Osteocyte (in vitro differentiated cells): ENCODE measurements around the gene ATXN1. TPM values are rescaled to one million over a fixed set of nuclear protein-coding genes. Genes with fewer than 3 reads are reported as not detected.
A peak's percentile ranks its signal among the peaks of the same experiment; 100 is the strongest.

Experiments
- DNase-seq: peaks from one replicate; pipeline ENCODE4 v3.0.0; 2021; ENCODE audit warnings: mixed read lengths; ENCODE audit not compliant: unreplicated experiment; ENCODE audit errors: extremely low spot score
- H3K27ac Mint-ChIP-seq: one replicate; pipeline ENCODE4 v1.8.0; 2021; ENCODE audit warnings: mild to moderate bottlenecking, mixed read lengths; ENCODE audit not compliant: unreplicated experiment
- H3K27me3 Mint-ChIP-seq: one replicate; pipeline ENCODE4 v1.8.0; 2021; ENCODE audit warnings: mixed read lengths; ENCODE audit not compliant: unreplicated experiment
- H3K36me3 Mint-ChIP-seq: one replicate; pipeline ENCODE4 v1.8.0; 2021; ENCODE audit warnings: mixed read lengths; ENCODE audit not compliant: unreplicated experiment
- H3K4me1 Mint-ChIP-seq: one replicate; pipeline ENCODE4 v1.8.0; 2021; ENCODE audit warnings: mixed read lengths; ENCODE audit not compliant: unreplicated experiment
- H3K4me3 Mint-ChIP-seq: one replicate; pipeline ENCODE4 v1.8.0; 2021; ENCODE audit warnings: mild to moderate bottlenecking, moderate library complexity, mixed read lengths; ENCODE audit not compliant: unreplicated experiment
- H3K9me3 Mint-ChIP-seq: one replicate; pipeline ENCODE4 v1.8.0; 2021; ENCODE audit warnings: mixed read lengths; ENCODE audit not compliant: unreplicated experiment
- total RNA-seq: library from RNA; stranded (reverse); gene quantifications from 2 replicates; pipeline ENCODE4 v1.2.1, GENCODE V29; 2021
- TF ChIP-seq, protein P1 (sequence below): fragments of 200-600 bp; sonication (generic); IDR thresholded peaks from 2 replicates; pipeline ENCODE4 v1.5.0; 2021; ENCODE audit warnings: antibody characterized with exemption, mild to moderate bottlenecking, moderate library complexity

ATXN1 gene
- total RNA-seq, 1 donor from 2014 or later = 54.4 TPM

DNA sequence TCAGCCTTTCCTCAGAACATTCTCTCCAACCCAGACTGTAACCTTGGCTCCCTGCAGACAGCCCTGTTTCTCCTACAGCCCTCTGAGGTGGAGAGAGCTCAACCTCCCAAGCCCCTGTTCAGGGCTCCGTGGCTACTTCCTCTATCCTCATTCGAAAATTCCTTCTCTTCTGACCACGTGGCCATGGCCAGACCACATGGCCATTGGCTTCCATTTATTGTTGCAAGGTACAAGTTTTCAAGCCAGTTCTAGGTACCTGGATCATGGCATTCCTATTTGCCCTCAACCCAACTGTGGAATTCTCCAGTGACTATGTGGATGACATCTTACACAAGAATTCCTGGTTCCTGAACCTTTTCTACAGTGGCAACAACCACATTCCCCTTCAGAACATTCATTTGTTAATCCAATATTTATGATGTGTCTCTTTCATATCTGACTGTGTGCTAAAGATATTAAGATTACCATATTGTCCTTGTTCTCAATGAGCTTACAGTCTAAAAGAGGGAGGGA, 361.0 kb downstream of the ATXN1 start:
- TF ChIP-seq, protein P1, sequence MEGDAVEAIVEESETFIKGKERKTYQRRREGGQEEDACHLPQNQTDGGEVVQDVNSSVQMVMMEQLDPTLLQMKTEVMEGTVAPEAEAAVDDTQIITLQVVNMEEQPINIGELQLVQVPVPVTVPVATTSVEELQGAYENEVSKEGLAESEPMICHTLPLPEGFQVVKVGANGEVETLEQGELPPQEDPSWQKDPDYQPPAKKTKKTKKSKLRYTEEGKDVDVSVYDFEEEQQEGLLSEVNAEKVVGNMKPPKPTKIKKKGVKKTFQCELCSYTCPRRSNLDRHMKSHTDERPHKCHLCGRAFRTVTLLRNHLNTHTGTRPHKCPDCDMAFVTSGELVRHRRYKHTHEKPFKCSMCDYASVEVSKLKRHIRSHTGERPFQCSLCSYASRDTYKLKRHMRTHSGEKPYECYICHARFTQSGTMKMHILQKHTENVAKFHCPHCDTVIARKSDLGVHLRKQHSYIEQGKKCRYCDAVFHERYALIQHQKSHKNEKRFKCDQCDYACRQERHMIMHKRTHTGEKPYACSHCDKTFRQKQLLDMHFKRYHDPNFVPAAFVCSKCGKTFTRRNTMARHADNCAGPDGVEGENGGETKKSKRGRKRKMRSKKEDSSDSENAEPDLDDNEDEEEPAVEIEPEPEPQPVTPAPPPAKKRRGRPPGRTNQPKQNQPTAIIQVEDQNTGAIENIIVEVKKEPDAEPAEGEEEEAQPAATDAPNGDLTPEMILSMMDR = no peak
- Mint-ChIP-seq H3K4me3 (no peak overlapping the region), H3K9me3 (no peaks in the 10 kb centered on the region), H3K4me1 (peaks cover 85% of the 10 kb centered on the region), H3K27me3 (no peaks in the 10 kb centered on the region), H3K36me3 (no peaks in the 10 kb centered on the region), H3K27ac (peak overlapping the region; percentile 96)
- DNase-seq = no peak

DNA sequence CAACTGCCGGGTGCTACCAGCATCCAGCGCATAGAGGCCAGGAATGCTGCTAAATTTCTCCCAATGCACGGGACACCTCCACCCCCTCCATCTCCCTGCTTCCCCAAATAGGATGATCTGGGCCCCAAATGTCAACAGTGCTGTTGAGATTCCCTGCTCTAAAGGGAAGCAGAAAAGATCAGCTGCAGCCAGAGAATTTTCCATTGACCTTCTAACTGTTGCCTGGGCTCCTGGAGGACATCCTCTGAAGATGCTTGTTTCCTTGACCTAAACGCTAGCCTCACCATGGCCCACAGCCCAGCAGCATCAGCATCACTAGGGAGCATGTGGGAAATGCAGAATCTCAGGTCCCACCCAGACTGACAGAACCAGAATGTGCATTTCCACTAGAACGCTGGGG, 361.6 kb downstream of the ATXN1 start:
- no peak for DNase-seq
- peaks cover 79% of the 10 kb centered on the region for H3K4me1 Mint-ChIP-seq
- no peaks in the 10 kb centered on the region for H3K27me3 Mint-ChIP-seq
- H3K36me3 Mint-ChIP-seq = no peaks in the 10 kb centered on the region
- peak overlapping the region; percentile 96 for H3K27ac Mint-ChIP-seq
- TF ChIP-seq, protein P1 = no peak
- H3K9me3 Mint-ChIP-seq = no peaks in the 10 kb centered on the region
- no peak overlapping the region for H3K4me3 Mint-ChIP-seq

DNA sequence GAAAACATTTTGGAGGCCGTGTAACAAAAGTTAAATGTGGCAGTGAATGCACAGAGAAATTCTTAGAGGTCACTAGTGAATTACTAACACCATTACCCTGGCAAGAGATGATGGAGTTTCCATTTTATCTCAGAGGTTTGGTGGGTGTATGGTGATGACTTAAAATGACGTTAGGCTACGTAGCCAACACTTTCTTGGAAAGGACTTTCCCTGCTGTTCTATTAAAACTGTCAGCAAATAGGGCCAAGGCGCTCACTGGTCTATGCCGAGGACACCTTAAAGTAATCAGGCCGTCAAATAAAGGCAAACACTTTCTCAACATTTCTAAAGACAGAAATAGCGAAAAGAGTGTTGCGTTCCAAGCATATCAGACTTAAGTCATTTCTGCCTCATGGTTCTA, 362.1 kb downstream of the ATXN1 start:
- peak overlapping the region; percentile 10 for H3K4me3 Mint-ChIP-seq
- peak overlapping the region; percentile 96 for H3K27ac Mint-ChIP-seq
- no peaks in the 10 kb centered on the region for H3K27me3 Mint-ChIP-seq
- no peaks in the 10 kb centered on the region for H3K9me3 Mint-ChIP-seq
- peaks cover 74% of the 10 kb centered on the region for H3K4me1 Mint-ChIP-seq
- no peaks in the 10 kb centered on the region for H3K36me3 Mint-ChIP-seq
- DNase-seq = no peak
- TF ChIP-seq, protein P1 = no peak

GRCh38 chr6:16398587-16398986, 362.7 kb downstream of the ATXN1 start:
- Mint-ChIP-seq H3K36me3 (no peaks in the 10 kb centered on the region), H3K4me1 (peaks cover 68% of the 10 kb centered on the region), H3K27ac (peak overlapping the region; percentile 96), H3K27me3 (no peaks in the 10 kb centered on the region), H3K9me3 (no peaks in the 10 kb centered on the region), H3K4me3 (no peak overlapping the region)
- TF ChIP-seq, protein P1 = no peak
- DNase-seq = no peak

- H3K4me1 Mint-ChIP-seq = peaks cover 64% of the 10 kb centered on the region
- DNase-seq = no peak
- H3K27me3 Mint-ChIP-seq = no peaks in the 10 kb centered on the region
- H3K4me3 Mint-ChIP-seq = no peak overlapping the region
- H3K27ac Mint-ChIP-seq = peak overlapping the region; percentile 96
- TF ChIP-seq, protein P1 = no peak
- no peaks in the 10 kb centered on the region for H3K9me3 Mint-ChIP-seq
- no peaks in the 10 kb centered on the region for H3K36me3 Mint-ChIP-seq
These were observed 363.6 kb downstream of the ATXN1 start for GRCh38 chr6:16397623-16398022.
